GM18867 (cell line): ENCODE data around the gene S100A10.

Experiments used
- ATAC-seq: cut with Tn5 transposase; IDR thresholded peaks from one replicate; pipeline ENCODE4 v1.9.1; 2021; ENCODE audit warnings: mild to moderate bottlenecking, moderate library complexity; ENCODE audit not compliant: unreplicated experiment

S100A10 gene

DNA sequence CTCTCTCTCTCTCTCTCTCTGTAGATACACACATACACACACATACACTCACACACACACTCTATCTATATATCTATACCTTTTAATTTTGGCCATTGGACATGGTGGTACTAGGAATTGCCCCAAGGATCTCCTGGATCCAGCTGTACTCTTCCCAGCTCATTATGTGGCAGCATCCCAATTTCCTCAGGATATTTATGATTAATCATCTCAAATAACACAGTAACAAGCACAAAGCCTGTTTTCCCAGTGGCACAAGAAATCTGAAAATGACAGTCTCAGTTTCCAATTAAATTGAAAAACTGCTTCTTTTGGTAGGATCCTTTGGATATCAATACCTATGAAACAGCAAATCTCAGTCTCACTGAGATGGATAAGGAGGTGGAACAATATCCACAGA, 27.6 kb downstream of the S100A10 start:
- no peak for ATAC-seq

DNA sequence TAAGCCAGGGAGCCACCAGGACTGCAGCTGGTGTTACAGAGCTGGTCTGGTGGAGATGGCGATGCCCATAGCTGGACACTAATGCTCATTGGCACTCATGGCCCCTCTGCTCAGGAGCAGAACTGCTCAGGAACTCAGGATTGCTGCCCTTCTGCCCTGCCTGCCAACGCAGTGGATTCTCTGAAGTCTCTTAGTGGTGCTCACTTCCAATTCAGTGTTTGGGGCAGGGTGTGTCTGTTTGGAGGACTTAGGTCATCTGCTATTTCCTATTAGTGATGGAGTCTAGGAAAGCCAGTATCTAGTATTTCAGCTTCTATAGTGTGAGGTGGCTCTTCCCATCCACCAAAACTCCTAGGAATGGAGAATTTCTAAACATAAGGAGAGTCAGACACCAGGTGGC, 29.1 kb downstream of the S100A10 start:
- ATAC-seq = no peak

DNA sequence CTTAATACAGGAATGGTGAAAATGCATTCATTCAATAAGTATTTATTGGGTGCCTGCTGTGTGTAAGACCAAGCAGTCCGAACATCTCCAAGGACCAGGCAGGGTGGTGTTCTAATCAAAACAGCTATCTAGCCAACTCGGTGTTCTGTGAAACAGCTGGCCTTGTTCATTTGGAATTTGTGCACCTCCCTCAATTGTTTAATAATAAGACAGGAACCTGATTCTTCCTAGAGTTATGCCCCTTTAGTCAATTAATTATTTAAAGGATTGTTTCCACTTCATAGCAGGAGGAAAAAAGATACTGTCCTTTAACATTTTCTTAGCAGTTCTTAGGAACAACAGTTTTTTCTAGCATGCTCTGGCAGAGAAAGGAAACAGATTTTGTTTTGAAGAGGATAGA, 30.4 kb downstream of the S100A10 start:
- ATAC-seq = no peak

DNA sequence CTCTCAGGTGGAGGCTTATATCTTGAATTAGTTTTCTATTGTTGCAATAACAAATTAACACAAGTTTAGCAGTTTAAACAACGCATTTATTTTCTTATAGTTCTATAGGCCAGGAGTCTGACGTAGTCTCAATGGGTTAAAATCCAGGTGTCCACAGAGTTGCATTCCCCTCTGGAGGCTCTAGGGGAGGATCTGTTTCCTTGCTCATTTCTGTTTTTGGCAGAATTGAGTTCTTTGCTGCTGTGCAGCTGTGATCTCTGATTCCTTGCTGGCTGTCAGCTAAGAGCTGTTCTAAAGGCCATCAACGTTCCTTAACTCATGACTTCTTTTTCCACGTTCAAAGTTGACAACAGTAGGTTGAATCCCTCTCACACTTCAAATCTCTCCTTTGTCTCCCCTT, 31.8 kb downstream of the S100A10 start:
- no peak for ATAC-seq

DNA sequence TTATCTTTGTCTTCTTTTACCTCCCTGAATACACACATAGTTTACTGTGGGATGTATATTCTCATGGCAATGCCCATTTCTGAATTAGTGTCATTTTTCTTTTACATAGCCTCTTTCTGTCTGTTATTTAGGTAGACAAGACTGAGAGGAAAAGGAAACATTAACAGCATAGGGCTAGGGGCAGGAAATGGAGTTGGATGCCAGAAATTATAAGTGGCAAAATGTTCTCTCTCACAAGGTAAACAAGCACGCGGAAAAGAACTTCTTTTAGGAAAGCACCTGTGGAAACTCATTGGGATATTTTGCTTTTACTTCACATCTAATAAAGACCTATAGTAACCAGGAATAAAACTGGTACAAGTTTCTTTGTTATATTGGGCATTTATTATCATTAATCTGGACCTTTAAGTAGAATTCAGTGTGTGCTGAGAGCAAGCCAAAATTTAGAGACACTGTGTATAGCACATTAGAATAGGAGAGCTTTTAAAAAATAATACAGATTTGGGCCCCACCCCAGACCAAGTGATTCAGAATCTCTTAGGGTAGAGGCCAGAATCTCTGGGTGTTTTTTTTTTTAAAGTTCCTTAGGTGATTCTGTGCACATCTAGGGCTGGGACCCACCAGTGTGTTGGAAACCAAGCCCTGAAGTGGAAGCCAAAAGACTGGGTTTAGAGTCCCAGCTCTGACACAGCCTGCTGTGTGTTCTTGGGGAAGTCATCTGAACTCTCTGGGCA, 32.7 kb downstream of the S100A10 start:
- no peak for ATAC-seq

DNA sequence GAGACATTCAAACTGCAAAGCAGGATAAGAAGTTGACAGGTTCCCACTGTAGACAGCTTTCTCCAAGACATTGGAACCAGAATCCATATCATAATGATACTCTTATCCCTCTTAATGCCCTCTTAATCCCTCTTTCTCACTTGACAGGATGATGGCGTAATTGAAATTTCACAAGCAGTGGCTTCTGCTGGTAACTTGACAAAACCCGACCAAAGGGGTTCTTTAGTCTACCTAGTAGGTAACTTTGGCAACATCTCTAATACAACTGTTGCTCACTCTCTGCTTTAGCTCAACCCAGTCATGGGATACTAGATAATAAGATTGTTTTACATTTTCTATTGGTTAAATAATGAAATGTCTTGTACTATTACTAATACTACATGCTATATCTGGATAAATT, 34.7 kb downstream of the S100A10 start:
- no peak for ATAC-seq

DNA sequence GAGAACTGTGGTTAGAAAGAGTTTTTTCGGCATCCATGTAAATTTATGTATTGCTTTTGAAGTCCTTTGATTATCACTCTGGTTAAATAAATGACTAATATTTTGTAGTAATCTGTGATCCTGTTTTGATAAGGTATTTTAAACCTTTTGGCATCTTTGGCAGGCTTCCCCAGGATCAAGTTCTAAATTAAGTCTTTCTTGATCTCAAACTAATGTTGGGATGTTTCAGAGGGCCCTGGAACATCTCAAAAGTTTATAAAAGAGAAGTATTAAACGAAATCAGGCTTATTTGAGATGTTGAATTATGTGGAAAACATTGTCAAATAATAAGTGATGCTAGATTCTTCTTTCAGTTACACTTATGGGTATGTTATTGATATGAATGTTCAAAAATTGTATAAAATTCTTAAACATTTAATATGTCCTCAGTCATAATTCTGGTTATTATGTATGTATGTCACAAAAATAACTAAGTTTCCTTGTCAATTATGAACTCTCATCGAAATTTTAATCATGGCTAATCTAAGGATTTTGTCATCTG, 36.6 kb downstream of the S100A10 start:
- no peak for ATAC-seq

DNA sequence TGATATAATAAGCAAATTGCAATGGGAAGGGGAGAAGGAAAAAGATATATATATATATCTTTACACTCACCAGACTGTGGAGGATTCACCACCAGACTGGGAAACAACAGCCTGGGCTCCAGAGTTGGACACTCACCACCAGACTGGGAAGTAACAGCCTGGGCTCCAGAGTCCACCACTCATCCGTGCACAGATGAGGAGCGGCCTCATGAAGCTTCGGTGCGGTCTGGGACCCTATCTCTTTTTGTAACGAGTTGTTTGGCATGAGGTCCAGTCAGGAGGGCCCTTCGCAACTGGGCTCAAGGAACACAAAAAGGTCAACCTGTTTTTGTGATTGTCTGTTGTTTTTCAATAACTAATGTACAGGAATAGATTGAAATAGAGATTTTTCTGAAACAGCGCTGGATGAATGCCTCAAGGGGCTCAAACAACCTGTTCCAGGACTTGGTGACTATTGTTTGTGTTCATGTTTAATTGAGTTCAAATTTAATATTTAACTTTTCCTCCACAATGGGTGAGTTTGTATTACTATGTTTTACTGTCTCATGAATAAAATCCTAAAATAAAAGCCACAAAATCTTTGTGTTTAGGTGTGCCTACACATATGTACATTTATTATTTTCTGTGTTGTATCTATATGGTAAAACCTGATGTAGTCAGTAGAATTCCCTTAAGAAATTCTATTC, 40.1 kb downstream of the S100A10 start:
- no peak for ATAC-seq

DNA sequence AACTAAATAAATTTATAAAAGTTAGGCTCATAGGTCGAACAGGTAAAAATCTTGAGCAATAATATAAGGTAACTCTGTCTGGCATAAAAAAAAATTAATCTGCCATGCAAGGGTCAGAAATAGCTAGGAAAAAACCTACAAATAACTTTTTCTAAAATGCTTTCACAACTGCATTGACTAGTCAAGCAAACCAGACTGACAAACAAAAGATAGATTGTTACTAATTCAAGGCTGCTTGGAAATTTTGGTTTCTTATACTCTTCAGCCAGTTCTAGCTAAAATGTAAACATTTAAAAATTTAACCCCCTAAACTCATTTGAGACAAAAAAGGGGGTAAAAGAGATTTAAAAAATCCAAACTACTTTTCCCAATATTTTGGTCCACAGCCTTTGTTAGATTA, 40.8 kb downstream of the S100A10 start:
- ATAC-seq = no peak

DNA sequence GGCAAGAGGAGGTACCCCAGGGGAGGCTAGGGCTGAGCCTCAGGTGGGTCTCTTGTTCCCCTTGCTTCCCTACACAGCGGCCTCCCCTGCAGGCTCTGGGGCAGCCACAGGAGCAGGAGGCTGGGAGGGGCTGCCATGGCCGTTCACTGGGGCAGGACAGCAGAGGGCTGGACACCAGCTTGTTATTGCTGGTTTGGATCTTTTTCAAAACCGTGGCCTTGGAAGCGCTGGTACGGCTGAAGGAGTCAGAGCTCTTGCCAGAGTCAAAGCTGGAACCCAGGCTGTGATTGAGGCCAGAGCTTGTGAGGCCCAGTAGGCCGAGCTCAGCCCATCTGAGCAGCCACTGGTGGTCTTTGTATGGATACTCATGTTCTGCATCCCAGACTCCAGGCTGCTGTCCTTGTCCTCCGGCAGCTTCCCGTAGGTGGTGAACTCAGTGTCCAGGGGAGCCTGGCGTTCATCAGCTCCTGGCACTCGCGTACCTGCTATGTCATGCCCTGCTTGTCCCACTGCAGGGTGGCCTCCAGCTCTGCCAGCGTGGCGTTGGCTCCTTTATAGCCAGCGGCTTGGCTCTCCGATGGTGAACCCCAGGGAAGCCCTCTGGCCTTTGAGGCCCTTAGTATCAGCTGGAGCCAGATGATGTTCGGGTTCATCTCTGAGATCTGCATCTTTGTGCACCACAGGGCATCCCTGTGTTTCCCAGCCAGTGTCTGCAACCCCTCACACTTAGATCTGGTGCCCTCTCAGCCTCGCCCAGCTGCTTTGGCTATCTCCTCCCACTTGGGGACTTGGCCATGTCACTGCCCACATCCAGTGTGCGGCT, 44.1 kb downstream of the S100A10 start:
- ATAC-seq = no peak

DNA sequence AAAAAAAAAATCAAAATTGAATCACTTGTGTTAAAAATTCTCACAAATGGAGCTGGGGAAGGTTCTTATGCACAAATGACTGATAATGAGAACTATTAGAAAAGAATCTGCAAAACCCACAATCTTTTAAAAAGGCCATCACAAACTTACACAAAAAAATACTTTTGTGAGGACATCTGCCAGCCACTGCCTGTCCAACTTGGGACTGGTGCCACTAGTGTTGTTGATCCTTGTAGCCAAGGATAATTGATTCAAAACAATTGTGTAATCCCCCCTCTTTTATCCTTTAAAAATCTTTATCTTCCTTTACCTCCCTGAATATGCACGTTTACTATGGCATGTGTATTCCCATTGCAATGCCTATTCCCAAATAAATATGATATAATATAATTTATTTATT, 45.2 kb downstream of the S100A10 start:
- no peak for ATAC-seq

DNA sequence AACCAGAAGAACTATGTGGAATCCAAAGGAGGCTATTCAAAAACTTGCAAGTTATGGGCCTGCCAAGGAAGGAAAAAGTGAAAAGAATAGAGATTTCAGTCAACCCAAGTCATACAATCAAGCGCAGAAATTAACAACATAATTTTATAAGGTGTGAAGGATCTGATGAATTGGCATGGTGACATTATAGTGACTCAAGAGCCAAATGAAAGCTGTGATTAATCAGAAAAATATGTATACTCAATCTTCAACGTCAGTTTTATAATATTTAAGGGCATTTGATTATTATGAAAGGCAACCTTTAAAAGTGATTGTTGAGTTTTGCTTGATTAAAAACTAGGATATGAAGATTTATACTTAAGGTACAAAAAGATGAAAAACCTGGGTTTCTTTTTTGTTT, 46.5 kb downstream of the S100A10 start:
- ATAC-seq = no peak

DNA sequence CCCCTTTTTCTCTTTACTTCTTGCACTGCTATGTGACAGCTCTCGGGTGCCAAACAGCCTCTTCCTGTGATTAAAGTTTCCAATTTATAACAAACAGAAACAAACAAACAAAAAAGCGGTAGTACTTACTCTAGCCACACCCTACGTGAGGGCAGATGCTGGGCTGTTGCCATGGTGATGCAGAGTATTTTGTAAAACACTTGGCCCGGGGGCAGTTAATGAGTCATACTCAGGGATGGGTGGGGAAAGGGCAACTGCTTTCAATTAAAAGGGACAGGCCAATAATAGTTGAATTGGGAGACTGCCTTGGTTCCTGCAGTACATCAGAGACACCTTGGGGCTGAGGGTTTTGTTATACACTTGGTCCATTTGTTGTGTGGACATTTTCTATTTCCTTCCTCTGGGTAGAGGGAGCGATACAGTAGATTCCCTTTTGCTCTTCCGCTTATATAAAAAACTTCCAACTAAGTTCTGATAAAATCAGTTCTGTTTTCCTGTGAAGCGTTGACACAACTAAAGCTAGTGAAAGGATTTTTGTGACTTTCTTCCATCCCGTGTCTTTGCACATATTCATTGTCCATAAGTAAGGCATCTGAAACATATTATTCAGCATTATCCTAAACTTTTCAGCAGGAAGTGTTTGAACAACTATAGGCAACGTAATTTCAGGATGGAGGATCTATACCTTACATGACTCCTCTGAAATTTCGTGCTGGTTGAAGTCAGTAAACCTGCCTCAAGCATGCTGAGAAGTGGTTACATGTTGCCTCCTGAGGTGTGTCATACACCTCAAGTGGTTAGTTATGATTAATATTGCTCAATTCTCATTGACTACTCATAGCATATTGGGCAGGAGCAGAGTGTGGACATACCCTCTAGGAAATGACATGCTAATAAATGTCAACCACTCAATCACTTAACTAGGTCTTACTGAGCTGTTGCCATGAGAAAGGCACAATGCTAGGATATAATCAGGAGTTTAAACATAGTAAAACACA, 47.6 kb downstream of the S100A10 start:
- peak; percentile 70 for ATAC-seq

DNA sequence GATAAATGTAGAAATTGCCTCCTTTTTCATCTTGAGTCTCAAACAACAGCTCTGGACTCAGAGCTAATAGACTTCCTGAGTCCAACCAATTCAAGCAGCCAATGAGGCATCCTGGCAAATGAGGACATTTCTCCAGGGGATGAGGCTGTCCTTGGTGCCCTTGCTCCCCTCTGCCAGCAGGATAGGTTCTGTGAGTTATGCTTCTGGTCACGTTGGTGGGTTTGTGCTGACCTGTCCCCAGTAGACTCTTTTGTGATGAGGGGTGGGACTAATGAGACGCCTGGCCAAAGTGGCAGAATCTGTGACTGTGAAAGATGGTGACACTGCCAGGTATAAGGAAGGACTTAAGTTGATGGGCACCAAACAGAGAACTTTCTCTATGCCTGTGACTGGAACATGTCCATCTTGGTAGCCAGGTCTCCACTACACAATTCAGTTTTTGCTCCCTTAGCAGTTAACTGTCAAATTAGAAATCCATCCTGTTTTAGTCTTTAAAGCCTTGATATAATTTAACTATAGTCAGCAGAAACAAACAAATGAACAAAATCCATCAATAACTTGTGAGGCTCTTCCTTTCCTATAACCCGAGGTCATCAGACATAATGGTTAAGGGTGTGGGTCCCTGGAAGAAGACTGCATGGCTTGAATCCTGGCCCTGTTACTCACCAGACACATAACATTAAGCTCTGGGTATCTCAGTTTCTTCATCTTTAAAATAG, 48.6 kb downstream of the S100A10 start:
- ATAC-seq = no peak

DNA sequence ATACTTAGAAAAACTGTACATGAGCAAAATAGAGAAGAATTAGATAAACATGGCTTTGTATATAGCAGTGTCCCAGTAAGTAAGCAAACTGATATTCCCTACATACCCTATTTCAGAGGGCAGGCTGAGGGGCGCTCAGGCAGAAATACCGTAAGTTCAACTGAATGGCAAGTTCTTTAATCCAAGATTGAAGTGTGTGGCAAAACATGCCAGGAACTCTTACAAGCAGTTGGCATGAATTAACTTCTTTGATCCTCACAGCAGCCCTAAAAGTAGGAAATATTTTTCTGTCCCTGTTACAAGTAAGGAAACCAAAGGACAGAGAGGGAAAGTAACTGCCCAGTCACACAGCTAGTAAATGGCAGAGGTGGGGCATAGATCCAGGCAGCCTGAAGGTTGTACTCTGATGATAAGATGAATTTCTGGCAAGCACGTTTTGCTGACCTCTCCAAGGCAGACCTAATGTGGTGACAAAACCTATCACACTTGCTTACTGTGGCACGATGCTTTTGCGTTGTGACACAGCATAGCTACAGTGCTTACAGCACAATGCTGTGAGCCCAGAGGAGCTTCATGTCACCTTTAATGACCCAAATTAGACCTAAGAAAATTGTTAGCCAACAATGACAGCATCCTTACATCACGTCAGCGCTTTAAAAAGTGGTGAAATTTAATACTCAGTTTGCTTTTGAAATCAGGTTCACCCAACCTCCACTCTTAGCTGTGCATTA, 49.4 kb downstream of the S100A10 start:
- ATAC-seq = no peak

DNA sequence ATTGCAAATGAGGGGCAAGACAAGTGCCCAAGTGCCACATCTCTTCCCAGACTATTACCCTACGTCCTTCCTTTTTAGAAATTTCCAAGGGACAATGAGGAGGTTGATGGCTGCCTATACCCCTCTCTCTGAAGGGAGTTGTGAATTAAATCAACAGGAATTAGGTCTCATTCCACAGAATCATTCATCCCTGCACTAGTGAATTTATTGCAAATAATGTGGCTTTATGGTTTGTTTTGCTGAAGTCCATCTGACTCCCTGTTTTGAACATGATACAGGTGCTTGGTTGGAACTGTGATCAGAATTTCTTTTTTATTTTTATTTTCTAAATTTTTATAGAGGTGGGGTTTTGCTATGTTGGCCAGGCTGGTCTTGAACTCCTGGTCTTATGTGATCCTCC, 50.1 kb downstream of the S100A10 start:
- ATAC-seq = no peak

DNA sequence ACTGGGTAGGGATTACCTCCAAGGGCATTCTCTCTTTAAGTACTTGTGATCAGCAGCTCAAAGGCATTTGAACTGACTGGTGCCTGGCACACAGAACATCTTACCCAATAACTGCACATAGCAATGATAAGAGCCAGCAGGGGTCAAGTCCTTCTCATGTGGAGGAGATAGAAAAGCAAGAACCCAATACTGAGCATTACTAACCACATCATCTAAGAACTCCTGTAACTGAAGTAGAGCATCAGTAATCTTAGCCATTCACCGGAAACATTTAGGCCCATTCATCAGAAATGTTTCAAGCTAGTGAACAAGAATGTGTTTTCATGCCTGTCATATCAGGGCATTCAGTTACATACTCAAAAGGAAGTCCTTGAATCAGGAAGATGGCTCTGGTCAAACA, 50.8 kb downstream of the S100A10 start:
- ATAC-seq = no peak

DNA sequence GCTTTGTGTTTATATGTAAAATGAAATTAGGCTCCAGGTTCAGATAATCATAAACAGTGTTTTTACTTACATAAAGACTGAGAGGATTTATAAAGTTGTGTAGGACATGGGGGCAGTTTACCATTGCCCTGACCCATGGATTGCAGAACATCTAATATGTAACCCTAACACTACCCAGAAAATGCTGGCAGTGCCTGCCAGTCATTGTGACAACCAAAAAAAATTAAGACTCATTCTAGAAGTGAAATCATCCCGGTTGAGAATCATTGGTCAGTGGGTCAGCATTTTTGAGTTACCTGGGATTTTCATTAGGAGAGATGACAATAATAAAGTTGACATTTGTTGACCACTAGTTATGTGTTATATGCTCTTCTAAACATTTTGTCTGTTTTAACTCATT, 53.1 kb downstream of the S100A10 start:
- ATAC-seq = no peak

DNA sequence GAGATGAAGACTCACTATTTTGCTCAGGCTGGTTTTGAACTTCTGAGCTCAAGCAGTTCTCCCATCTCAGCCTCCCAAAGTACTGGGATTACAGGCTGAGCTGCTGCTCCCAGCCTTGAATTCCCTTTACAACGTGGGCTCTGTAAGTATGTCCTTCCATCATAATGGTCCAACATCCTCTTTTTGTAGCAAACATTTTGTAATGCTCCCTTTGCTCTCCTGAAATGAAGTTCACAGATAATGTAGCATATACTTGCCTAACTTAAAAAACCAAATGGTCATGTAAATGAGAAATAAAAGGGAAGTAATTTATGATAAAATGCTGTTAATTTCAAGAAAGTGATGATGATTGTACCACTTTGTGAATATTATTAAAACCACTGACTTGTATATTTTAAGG, 53.9 kb downstream of the S100A10 start:
- ATAC-seq = no peak
